Activated effector memory CD4-positive, alpha-beta T cell treated with Interleukin-2 at 50 U/mL for 16 hours (primary cell): ENCODE measurements around the gene ZP1.

ENCODE experiments used
- DNase-seq: peaks from one replicate; pipeline ENCODE4 v3.0.0-alpha.2; 2020

Gene ZP1

DNA sequence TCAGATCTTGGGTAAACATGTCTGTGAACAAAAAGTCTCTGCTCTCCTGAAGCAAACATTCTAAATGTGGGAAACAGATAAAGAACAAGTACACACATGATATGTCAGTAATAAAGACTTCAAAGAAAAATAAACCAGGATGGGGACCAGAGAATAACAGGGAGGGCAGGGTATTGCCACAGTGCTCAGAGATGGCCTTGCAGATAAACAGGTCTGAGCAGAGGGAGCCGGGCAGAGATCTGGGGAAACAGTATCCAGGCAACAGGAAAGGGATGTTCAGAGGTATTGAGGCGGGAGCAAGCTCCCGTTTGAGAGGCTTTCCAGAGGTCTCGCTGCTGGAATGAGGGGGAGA is 22.5 kb upstream of the ZP1 start:
- DNase-seq, result no peak

DNA sequence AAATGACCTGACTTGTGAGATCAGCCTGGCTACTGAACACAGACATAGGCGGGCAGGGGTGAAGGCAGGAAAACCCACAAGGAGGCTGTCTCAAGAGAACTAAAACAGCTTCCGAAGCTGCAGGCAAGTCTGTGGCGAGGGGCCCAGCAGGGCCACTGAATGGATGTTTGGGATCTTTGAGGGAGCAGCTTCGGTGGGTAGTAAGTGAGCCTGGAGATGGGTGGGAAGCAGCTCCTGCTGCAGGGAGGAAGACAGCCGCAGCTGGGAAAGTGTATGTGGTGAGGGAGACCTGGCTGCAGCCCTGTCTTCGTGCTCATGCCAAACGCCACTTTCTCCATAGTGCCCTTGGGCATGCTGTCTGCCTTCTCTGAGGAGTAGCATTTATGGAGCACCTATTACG is 22.0 kb upstream of the ZP1 start:
- no peak for DNase-seq

DNA sequence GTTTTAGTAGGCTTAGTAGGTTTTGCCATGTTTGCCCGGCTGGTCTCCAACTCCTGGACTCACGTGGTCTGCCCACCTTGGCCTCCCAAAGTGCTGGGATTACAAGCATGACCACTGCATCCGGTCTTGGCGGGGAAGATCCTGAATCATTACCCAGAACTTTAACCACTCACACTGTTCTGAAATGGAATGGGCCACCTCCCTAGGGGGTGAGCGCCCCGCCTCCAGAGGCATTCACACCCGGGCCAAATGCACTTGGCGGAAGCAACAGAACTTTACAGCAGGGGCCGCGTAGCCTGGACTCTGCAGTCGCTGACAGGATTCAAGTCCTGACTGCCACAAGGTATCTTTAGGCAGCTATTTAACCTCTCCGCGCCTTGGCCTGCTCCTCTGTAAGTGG is 20.1 kb upstream of the ZP1 start:
- no peak for DNase-seq

DNA sequence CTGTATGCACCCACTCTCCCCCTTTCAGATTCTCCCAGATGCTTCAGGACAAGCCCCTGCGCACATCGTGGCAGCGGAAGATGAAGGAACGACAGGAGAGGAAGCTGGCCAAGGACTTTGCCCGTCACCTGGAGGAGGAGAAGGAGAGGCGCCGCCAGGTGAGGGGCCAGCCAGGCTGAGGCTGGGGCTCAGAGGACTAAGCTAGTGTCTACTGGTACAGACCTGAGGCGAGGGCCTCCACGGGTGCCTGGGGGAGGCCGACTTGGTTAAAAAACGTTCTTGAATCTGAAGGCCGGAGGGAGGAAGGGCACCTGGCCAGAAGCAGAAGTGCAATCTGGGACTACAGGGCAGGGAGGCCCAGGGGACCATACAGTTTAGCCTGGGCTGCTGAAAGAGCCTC is 19.4 kb upstream of the ZP1 start:
- no peak for DNase-seq

DNA sequence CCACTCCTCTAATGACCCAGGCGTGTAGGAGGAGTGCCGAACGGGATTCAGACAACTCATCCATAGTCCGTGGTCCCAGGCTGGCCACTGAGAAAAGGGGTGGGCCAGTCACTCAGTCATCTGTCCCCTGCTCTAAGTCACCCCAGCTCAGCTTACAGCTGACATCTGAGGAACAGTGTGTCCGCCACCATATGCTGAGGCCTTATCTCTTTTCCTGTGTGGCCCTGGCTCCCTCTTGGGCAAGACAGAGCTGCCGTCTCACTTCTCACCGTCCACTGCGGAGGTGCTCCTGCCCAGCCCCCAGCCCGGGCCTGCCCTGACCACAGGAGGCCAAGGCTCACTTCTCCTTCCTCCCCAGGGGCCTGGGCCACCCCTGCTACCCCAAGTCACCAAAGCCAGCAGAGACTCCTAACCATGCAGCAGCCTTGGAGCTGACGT is 18.6 kb upstream of the ZP1 start:
- no peak for DNase-seq

DNA sequence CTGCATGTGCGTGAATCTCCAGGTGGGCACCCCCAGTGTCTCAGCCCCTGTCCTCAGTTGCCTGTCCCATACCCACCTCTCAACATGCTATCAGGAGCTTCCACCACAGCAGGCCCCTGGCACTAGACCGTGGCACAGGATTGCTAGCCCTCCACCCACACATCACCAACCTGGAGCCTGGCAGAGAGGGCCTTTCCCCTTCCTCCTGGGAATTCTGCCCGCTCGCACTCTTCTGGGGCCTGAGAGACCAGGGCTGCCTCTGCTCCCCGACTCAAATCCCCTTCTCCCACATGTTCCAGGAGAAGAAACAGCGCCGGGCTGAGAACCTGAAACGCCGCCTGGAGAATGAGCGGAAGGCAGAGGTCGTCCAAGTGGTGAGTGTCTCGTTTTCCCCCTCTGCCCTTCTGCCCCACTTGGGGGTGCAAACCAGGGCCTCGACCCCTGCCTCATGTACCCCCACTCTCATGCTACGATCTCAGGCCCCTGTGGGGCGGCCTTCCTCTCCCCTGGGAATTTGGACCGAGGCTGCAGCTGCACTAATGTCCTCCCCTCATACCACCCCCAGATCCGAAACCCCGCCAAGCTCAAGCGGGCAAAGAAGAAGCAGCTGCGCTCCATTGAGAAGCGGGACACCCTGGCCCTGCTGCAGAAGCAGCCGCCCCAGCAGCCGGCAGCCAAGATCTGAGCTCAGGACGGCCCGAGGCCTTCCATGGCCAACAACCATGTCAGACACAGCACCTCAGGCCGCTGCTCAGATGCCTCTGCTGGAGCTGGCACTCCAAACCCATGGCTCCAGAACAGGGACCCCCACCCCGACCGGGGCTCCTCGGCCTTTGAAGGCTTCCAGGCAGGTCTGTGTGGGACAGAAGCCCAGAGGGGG is 17.5 kb upstream of the ZP1 start:
- DNase-seq, result no peak

DNA sequence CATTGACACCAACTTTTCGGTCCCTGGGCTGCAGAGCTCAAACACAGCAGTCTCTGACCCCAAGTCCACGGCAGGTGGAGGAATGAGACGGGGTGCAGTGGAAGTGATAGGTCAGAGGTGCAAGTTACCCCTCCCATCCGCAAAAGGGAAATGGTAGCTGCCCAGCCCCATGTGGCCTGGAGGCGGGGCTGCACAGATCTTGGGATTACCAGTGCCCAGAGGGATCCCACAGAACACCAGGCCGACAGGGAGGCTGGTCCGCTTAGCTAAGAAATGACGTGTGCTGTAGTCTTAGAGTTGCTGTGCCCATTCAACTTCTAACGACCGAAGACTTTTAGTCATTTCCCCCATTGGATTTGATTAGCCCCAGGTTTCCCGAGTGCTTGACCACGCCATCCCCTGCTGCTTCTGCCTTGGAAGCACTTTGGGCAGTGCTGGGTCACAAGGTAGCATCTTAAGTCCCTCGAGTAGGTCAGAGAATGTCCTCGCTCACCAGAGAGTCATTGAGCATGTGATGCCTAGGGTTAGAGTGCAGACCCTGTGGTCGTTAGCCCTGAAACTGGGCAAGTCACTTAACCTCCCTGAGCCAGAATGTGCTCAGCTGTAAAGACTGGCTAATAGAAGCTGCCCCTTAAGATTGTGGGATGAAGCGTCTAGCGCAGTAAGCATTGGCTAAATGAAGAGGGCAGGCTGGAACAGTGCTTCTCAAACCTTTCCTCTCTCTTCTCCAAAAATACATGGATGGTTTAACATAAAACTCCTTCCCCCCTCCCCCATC is 15.8 kb upstream of the ZP1 start:
- no peak for DNase-seq

DNA sequence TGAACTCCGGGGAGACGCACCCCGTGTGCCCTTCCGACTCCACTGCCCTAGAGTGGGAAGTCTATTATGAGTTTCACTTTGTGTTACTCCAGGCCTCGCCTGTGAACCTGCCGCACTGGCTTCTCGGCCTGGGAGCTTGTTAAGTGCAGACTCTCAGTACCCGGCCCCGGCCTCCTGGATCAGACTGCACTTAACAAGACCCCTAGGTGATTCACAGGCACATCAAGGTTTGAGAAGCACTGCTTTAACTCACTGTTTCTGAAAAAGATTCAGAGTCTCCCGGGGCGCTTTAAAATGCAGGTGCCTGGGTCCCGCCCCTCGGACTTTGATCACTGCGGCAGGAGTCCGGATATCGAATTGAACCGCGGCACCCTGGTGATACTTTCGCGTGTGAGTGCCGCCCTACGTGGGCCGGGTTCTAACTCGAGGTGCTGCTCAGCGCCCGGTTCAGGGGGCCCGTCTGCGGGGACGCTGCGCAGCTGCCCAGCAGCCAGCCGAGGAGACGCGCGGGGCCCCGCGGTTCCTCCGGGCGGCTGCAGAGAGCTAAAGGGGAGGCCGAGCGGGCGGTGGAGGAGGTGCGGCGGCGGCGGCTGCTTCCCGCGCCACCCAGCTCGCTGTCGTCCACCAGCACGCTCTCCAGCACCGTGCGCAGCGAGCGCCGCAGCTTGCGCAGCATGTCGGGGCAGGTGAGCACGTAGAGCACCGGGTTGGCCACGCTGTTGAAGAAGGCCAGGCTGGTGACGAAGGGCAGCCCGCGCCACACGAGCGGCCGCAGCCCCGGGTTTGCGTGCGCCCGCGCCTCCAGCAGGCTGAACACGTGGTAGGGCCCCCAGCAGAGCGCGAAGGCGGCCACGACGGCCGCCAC is 15.0 kb upstream of the ZP1 start:
- no peak for DNase-seq

DNA sequence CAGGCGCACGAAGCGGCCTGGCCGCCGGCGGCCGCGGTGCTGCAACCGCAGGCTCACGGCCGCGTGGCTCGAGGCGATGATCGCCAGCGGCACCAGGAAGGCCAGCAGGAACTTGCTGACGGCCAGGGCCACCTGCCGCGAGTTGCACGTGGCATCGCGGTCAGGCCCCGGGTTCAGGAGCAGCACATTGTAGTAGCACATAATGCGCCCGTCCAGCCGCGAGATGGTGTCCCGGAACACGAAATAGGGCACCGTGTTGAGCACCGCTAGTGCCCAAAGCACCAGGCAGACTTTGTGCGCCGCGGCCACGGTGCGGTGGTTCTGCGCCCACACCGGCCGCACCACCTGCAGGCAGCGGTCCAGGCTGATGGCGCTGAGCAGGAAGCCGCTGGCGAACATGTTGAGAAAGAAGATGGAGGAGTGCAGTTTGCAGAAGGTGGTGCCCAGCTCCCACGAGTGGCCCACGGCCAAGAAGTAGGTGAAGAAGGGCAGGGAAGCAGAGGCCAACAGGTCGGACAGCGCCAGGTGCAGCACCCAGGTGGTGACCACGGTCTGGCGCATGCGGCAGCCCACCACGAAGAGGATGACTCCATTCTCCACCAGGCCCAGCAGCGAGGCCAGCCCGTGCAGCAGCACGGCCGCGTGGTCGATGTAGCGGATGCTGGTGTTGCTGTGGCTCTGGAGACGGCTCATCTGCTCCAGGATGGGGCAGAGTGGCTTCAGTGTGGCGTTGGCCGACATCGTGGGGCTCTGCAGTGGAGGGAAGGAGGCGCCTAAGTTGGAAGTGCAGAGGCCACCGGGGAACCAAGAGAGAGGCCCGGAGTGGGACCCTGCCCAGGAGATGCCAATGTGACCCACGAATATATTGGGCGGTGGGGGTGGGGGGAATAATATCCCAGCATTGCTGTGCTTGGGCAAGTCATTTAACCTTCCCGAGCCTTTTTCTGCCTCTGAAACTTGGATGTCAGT is 14.1 kb upstream of the ZP1 start:
- DNase-seq, result no peak

DNA sequence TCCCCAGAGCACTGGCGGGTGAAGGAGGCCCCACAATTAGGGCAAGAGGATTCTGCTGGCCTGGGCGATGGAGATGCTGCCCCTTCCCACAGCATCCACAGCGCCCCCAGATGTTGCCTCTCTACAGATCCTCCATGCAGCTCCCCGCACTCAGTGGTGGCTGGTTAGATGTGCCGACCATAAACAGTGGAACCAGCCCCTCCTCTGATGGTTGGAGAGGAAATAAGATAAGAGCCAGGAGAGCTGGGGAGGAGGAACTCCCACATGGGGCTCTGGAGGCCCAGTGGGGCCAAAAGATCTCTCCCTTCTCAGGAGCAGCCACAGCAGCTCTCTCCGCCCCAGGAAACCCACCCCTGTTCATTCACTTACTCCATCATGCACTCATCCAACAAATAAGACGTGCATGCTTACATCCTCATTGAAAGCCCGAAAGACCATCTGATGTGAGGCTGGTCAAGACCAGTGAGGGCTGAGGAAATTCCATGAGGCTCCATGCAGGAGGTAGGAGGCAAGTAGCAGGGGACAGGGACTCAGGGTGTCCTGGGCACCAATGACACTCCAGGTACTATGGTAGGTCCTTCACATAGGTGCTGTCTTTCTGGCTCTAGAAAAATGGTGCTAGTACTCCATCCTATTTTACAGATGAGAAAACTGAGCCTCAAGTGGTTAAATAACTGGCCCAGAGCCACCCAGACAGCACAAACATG is 13.0 kb upstream of the ZP1 start:
- DNase-seq, result no peak

DNA sequence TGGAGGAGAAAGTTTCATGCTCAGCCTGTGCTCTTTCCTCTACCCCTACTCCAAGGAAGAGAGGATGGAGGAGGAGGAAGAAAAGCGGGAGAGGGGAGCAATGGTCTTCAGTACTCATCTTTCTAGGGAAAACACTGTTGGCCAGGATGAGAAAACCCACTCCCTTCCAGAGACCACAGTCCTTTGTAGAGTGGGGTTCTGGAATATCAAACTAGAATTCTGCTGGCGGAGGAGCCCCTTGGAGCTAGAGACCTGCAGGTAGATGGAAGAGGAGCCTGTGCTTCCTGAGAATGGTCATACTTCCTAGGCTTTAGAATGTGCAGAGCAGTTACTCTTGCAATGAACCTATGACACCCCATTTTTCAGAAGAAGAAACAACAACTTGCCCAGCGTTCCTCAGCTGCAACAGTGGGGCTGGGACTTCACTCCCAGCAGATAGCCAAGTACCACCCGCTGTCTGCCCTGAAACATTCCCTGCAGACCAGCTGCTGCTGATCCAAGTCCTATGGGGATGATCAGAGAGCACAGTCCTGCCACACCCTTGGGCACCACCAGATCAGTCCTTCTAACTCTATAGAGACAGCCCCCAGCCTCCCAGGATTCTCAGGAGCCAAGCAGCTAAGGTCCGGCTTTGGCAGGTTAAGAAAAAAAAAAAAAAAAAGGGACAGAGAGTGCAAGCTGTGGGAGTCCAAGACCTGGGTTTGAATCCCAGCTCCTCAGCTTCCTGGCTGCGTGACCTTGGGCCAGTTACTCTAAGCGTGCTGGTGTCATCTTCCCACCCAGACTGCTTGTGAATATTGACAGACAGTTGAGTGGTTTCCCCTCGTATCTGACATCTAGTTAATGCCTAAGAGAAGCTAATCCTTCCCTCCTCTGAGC is 12.3 kb upstream of the ZP1 start:
- DNase-seq, result no peak

DNA sequence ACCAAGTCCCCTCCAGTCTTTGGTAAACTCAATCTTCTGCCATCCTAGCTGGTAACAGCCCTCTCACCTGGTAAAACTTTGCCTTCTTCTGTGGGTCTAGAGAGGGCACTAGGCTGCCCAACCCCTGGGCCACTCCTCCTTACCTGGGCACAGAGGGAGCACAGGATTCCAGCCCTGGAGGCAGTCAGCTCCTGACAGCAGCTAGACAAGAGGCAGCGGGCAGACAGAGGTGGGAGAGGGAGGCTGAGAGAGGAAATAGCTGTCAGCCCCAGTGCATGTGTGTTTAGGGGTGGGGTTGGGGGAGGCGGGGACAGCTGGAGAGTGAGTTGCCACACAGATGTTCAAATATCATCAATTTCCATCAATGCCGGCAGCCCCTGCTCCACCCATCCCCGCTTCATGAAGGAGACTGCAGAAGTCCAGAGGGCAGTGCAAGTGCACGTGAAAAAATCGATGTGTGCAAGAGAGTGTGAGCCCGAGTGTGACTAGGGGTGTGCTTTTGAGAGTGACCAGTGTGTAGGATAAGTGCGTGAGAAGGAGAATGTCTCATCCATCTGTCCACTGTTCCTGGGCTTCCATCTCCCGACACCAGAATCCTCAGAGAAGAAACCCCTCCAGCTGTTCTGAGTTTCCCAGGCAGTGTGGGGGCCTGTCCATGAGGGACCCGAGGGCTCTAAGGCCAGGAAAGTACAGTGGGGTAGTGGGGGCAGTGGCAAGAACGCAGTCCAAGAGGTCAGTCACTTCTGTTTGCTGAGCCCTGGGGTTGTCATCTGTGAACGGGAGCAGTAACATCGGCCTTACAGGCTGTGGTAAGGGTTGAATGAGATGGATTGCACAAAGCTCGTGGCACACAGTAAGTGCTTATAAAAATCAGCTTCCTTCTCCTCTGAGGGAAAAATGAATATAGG is 11.4 kb upstream of the ZP1 start, which contains the start of gene PTGDR2:
Gene PTGDR2 (minus strand): TSS at position 225 of the 908 bp plus-strand sequence. CDS start 2,228 bp downstream, outside the sequence.
- no peak for DNase-seq

DNA sequence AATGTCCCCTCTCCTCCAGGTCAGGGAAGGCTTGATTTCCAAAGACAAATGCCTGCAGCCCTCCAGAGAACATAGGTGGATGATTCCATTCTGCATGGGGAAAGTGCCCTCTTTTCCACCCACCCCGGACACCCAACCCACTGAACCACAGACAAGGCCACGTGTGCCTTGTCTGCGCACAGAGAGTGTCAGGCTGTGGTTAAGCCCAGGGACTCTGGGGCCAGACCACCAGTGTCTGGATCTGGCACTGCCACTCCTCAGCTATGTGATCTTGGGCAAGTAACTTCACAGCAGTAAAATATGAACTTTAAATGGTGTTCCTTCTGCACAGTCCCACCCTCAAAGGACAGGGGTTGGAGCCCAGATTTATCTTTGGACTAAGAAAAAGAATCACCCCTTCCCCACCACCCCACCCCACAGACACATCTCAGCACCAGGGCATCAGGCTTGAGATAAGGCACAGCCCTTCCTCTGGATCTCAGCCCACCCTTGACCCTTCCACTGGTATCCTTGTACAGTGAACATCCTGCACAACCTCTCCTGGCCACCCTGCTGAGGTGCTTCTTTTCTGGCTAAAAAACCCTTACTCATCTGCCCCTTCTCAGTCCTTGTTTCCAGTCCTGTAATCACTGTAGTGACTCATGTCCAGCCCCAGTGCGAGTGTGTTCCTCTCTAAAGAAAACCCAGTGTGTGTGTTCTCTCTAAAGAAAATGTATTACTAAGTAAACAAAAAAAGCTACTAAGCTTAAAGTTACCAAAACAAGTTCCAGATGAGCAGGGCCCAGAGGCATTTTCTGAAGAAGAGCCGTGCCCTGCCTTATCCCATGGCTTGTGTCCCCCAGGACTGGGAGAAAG is 9.7 kb upstream of the ZP1 start:
- no peak for DNase-seq

DNA sequence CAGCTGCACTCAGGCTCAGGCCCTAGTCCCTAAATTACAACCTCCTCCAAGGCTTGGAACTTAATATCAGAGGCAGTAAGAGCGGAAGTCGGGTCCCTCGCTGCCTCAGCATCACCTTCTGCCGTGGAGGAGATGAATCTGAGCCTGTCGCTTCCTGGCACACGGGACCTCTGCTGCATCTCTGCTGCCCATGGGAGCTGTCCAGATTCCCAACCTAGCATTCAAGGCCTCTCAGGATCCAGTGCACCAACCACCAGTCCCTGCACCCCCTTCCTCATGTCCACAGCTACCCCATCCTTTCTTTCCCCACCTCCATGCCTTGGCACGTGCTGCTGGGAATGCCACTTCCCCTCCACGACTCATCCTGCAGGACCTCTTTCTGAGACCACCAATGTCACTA is 9.1 kb upstream of the ZP1 start:
- DNase-seq, result no peak

DNA sequence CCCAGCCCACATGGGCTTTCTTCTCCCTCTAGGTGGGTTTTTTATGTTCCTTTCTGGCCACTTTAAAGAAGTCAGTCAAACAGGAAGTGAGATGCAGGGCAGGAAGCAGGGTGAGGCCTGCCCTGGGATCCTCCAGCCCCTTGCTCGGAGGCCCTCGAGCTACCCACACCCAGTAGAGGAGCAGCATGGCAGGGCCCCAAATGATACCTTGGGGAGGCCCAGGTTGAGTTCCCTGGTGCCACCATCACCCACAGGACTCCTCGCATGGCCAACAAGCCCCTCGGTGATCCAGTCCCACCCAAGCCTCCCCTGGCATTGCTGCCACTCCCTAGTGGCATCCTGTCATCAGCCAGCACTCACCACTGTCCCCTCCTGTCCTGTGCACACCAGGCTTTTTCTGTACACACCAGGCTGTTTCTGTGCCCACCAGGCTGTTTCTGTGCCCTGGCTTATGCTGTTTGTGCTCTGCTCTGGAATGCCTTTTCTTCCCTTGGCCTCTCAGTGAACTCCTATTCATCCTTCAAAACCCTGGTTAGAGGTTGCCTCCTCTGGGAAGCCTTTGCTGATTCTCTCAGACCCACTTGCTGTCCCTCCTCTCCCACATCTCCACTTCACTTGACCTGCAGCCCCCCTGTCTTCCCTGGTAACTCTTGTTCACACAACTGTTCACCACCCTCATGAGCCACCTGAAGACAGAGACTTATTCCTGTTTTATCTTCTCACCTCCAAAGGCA is 8.4 kb upstream of the ZP1 start:
- no peak for DNase-seq

DNA sequence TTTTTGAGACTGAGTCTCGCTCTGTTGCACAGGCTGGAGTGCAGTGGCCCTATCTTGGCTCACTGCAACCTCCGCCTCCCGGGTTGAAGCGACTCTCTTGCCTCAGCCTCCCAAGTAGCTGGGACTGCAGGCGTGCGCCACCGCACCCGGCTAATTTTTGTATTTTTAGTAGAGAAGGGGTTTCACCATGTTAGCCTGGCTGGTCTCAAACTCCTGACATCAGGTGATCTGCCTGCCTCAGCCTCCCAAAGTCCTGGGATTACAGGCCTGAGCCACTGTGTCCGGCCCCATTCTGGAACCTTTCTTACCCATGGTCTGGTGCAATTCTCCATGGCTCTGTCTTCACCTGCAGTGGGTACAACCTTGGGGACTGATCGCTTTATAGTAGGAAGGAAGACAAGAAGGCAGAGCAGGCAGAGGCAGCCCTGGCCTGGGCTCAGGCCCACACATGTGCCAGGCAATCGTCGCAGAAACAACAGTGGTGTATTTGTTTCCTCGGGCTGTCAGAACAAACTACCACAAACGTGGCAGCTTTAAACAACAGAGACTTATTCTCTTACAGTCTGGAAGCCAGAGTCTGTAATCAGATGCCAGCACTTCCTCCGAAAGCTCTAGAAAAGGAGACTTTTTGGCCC is 7.6 kb upstream of the ZP1 start:
- no peak for DNase-seq

DNA sequence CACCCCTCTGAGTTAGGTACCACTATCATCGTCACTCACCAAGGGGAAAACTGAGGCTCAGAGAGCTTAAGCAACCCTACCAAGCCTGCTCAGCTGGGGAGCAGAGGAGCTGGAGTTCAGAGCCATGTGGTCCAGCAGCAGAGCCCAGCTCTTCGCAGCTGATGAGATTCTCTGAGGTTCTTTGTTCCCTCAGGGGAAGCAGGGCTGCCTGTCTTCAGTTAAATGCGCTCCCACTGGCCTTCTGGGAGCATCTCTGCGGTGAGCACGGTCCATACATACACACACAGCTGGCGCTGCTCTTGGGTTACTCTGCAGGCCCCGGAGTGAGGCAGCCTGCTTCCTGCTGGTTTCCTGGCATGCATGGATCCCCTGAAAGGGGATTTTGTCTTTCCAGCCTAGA is 6.4 kb upstream of the ZP1 start:
- no peak for DNase-seq
